HG03575 (cell line): ENCODE data around the gene BMI1.
A peak's percentile ranks its signal among the peaks of the same experiment; 100 is the strongest.
"Not testable (repeated sequence)": the region's sequence is repeated elsewhere in the genome, so short reads cannot be mapped to it uniquely, and the experiment has no call there.

ENCODE experiments used
- ATAC-seq: cut with Tn5 transposase; IDR thresholded peaks from one replicate; pipeline ENCODE4 v1.9.1; 2021; ENCODE audit not compliant: unreplicated experiment, insufficient number of reproducible peaks, low FRiP score; ENCODE audit errors: extremely low read depth

The BMI1 gene

GRCh38 chr10:22320591-22321155 lies at the start of gene BMI1:
Gene BMI1, plus strand, starts transcription at chr10:22321099. Its CDS starts 5,351 bp downstream, at chr10:22326450.
- no peak for ATAC-seq

DNA sequence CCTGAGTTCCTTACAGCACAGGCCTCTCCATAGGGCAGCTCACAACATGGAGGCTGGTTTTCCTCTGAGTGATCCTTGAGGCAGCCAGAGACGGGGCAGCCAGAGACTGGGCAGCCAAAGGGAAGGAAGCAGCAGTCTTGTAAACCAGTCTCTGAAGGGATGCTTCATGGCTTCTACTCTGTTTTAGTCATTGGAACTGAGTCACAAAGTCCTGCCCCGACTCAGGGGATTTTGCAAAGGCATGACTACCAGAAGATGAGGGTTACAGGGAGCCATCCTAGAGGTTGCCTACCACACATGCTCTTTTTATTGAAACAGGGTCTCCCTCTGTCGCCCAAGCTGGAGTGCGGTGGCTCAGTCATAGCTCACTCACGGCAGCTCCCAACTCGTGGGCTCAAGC lies 49.1 kb upstream of the BMI1 start:
- no peak for ATAC-seq

GRCh38 chr10:22278441-22278782 lies 42.5 kb upstream of the BMI1 start:
- no peak for ATAC-seq

DNA sequence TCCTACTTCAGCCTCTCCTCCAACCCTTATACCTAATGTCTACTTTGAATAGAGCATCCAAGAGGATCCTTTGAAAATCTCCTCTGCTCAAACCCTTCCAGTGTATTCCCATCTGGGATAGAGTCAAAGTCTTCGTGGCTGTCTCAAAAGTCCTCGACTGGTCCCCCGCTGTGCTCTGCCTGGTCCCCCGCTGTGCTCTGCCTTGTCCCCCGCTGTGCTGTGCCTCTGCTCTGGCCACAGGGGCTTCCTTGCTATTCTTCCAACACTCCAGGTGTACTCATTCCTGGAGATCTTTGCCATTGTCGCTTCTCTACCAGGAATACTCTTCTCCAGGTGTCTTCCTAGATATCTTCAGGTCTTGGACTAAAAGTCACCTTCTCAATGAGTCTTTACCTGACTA lies 40.8 kb upstream of the BMI1 start:
- ATAC-seq, result no peak

DNA sequence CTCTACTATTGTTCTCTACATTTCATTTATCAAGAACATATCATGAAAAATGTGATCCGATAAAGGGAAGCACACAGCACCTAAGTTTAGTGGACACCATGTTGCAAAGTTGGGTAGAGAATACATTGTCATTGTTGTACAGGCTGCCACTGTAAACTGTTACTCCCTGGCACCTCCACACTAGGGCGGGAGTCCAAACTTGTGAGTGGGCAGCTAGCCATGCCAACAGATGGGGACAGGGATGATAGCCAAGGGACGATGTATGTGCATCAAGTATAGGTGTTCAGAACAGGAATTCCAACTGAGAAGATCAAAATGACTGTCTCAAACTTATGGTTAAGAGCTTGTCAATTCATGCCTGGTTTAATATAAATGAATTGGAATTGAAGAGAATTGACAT lies 35.8 kb upstream of the BMI1 start:
- no peak for ATAC-seq

- no peak for ATAC-seq
Observed at GRCh38 chr10:22293747-22294404, 27.0 kb upstream of the BMI1 start.

DNA sequence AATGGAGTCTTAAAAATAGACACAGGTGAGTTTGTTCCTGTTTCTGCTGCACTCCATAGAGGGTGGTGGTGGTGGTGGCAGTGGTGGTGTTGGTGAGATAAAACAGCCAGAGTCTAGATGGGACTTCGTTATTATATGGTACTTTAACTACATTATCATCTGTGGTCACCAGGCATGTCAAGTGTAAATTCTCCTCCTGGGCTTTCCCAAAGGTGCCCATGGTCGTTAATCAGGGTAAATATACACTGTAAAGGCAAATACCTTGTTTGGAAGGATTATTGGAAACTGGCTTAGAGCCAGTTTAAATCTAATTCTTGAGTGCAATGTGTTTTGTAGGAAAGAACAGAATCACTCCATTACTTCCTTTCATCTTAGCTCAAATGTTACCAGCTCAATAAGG lies 26.2 kb upstream of the BMI1 start:
- no peak for ATAC-seq

DNA sequence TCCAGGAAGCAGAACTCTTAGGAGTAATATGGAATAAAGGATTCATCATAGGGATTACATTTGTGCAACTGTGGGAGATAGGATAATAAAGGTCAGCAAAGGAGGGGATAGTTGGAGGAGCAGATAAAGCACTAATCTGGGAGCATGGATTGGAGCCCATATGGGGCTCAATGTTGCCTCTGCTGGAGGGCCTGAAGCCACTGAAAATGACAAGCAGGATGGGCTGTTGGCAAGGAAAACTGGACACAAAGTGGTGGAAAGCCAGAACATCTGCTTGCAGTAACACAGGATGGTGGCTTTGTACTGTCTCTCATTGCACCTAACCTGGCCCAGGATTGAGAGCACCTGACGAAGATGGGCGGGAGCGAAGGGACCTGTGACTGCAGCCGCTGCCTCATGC lies 19.7 kb upstream of the BMI1 start:
- no peak for ATAC-seq

DNA sequence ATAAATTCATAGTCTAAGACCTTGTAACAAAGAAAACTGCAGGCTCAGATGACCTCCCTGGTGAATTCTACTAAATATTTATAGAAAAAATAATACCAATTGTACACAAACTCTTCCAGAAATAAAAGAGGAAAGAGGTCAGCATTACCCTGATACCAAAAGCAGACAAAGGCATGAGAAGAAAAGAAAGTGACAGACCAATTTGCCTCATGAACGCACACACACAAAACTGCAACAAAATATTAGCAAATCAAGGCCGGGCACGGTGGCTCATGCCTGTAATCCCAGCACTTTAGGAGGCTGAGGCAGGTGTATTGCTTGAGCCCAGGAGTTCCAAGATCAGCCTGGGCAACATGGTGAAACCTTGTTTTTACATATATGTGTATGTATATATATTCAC lies 17.4 kb upstream of the BMI1 start:
- no peak for ATAC-seq

DNA sequence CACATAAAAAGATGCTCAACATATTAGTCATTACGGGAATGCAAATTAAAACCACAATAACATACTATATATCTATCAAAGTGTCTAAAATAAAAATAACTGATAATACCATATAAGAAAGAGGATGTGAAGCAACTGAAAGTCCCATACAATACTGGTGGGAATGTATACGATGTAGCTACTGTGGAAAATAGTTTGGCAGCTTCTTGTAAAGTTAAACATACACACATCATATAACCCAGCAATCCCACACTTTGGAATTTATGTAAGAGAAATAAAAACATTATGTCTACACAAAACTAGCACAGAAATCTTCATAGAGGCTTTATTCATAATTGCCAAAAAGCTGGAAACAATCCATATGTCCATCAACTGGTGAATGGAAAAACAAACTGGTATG lies 15.2 kb upstream of the BMI1 start:
- no peak for ATAC-seq

DNA sequence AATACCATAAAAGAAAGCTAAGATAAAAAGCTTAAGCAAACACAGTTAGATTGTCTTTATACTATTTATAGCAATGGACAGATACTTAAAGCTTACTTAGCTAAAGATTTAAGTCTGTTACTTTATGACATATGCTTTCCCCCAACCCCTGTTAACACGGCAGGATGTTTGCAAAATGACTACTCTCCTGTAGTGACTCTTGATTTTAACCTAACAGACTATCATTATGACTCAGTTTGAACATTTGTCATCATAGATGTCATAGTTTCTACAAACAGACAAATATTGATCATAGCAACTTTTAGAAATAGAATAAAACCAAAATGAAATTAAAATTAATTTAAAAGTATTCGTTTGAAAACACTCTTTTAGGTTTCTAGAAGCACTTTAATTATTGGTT lies 12.5 kb upstream of the BMI1 start:
- ATAC-seq, result peak; percentile 92

- ATAC-seq, result no peak
Observed at GRCh38 chr10:22309180-22310000, 11.5 kb upstream of the BMI1 start.

DNA sequence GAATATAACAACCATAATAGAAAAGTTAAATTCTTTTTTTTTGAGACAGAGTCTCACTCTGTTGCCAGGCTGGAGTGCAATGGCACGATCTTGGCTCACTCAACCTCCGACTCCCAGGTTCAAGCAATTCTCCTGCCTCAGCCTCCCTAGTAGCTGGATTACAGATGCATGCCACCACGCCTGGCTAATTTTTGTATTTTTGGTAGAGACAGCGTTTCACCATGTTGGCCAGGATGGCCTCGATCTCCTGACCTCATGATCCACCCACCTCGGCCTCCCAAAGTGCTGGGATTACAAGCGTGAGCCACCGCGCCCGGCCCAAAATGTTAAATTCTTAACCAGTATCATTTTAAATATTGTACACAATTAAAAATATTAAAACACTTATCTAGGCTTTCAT lies 10.9 kb upstream of the BMI1 start:
- not testable (repeated sequence) for ATAC-seq

GRCh38 chr10:22310928-22311327 lies 10.0 kb upstream of the BMI1 start:
- no peak for ATAC-seq

DNA sequence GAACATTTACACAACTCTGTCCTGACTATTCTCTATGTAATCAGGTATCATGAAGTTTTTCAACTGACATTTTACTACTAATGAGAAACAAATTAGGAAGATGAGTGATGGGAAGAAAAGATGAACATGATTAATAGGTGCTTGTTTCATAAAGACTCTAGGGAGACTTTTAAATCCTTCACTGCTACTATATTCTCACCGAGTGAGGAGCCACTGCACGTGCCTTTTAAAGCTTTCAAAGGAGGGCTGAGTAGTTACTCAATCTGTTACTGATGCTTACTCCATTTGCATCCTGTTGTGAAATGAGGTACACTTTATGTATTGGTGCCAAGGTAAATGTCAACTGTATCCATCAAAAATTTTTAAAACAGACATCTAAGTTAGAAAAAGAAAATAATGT lies 6.0 kb upstream of the BMI1 start:
- no peak for ATAC-seq

- peak; percentile 8 for ATAC-seq
Observed at GRCh38 chr10:22315455-22316285, 5.2 kb upstream of the BMI1 start.

DNA sequence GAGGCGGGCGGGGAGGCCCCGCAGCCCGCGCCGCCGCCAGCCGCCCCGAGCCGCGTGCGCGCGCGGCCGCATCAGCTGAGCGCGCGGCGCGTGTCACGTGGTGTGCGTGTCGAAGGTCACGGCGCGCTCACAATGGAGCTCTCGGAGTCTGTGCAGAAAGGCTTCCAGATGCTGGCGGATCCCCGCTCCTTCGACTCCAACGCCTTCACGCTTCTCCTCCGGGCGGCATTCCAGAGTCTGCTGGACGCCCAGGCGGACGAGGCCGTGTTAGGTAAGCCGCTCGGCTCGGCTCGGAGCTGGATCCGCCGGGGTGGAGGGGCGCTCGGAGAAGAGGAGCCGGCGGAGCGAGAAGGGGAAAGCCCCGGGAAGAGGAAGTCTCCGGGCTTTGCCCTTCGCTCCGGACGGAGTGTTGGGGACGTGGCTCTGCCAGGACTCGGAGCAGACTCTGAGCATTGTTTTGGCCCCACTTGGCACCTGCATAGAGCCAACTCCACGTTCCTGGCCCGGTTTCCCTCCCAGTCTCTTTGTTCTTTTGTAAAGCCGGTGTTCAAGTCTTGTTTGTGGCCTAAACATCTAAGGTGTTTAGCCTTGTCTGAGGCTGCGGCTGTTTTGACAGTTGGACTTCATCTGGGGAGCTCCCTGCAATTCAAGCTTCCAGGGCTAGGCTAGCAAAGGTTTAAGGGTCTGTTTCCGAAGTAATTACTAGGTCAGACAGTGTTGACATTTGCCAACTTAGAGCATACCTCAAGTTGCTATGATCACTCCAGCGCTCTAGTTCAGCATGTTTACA lies 4.4 kb upstream of the BMI1 start, which contains the start of gene COMMD3:
TSS of gene COMMD3 (plus strand) at position 103 of the 790 bp plus-strand sequence. CDS start at position 133, 30 bp downstream.
- peak; percentile 28 for ATAC-seq

DNA sequence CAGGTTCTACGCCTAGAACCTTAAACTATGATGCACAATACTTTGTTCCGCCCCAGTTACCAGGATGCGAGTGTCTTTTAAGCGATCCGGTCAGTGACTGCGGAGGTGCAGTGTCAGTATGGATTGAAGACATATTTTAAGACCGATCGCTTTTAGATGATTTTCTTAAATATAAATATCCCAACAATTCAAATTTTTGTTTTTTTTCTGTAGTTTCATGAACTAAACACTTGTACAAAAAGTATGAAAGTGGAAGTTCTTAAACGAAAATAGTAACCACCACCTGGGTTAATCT lies 3.9 kb upstream of the BMI1 start:
- ATAC-seq, result no peak
